Transverse colon (tissue), 4 donors: ENCODE results near the gene SMAD3. TPM values are rescaled to one million over a fixed set of nuclear protein-coding genes. Genes with fewer than 3 reads are reported as not detected.
"Not testable (repeated sequence)": the region's sequence is repeated elsewhere in the genome, so short reads cannot be mapped to it uniquely, and the experiment has no call there.

ENCODE experiments used
- DNase-seq: peaks from one replicate; pipeline ENCODE4 v3.0.0-alpha.2; 2019
- H3K27ac ChIP-seq, 4 donors: fragments of 200-600 bp; sonication (generic); 2 replicates each; pipeline ENCODE4 v1.5.1; 2016 to 2018; ENCODE audit warnings: inconsistent platforms in 4 of 4
- H3K27me3 ChIP-seq: fragments of 200-600 bp; sonication (generic); 2 replicates; pipeline ENCODE4 v1.5.1; 2017; ENCODE audit warnings: inconsistent platforms
- H3K36me3 ChIP-seq, 4 donors: fragments of 200-600 bp; sonication (generic); 2 replicates each; pipeline ENCODE4 v1.5.1; 2017 to 2019; ENCODE audit warnings: inconsistent platforms in 4 of 4
- H3K4me1 ChIP-seq, 4 donors: fragments of 200-600 bp; sonication (generic); 2 replicates each; pipeline ENCODE4 v1.5.1; 2017 to 2020; ENCODE audit warnings: inconsistent platforms in 4 of 4
- H3K4me3 ChIP-seq, 4 donors: fragments of 200-600 bp; sonication (generic); 1 replicate in 1 of 4; 2 replicates in 3 of 4; pipeline versions ENCODE4 v1.5.1 to v1.6.1; 2017 to 2019; ENCODE audit warnings: inconsistent platforms in 4 of 4
- H3K9me3 ChIP-seq, 2 donors: fragments of 200-600 bp; sonication (generic); 2 replicates each; pipeline ENCODE4 v1.5.1; 2017 to 2019; ENCODE audit warnings: inconsistent platforms in 2 of 2
- CTCF ChIP-seq, 5 experiments: fragments of 200-600 bp in 3 of 5; fragments of 450-650 bp in 2 of 5; sonication (generic) in 3 of 5; IDR thresholded peaks; 1 replicate in 2 of 5; 2 replicates in 3 of 5; pipeline ENCODE4 v1.5.1; 2016 to 2017; ENCODE audit warnings: antibody characterized with exemption in 5 of 5, inconsistent platforms in 3 of 5, mild to moderate bottlenecking in 2 of 5, moderate library complexity in 1 of 5
- EP300 ChIP-seq: sonication (generic); formaldehyde crosslinking; IDR thresholded peaks from one replicate; pipeline ENCODE4 v1.6.1; 2017; ENCODE audit warnings: antibody characterized with exemption, low read depth
- POLR2A ChIP-seq: fragments of 450-650 bp; IDR thresholded peaks from one replicate; pipeline ENCODE4 v1.6.1; 2016; ENCODE audit warnings: antibody characterized with exemption, mild to moderate bottlenecking, moderate library complexity
- POLR2AphosphoS5 ChIP-seq, 3 donors: sonication (generic); formaldehyde crosslinking; IDR thresholded peaks; one replicate each; pipeline ENCODE4 v1.6.1; 2016; ENCODE audit warnings: antibody characterized with exemption in 3 of 3
- WGBS, 2 donors: methylation state at CpG; one replicate each; pipeline ENCODE4 v1.1.5; 2018; ENCODE audit warnings: low coverage in 1 of 2; 5-methylcytosine and 5-hydroxymethylcytosine counted together
- in situ Hi-C, 4 donors: fragments of 200-750 bp; cut with MboI; loops; one replicate each; pipeline versions ENCODE4 v1.15.0 to v1.15.1; 2017; ENCODE audit warnings: low sequenced_read_pairs in 3 of 4, low pct_ligation_motif_present in 1 of 4, low pct_unique_long_range_greater_than_20kb in 1 of 4
- intact Hi-C: fragments of 100-400 bp; cut with DNase I; formaldehyde crosslinking; loops from one replicate; pipeline ENCODE4 v1.15.1; 2023; ENCODE audit warnings: low total_unique reads
- total RNA-seq, 4 donors: library from RNA; depleted of rRNA; stranded (reverse); fragments of >200 nt; gene quantifications; one replicate each; pipeline ENCODE4 v1.1.0, GENCODE V29; 2016

The SMAD3 gene
- total RNA-seq, 4 donors from 2014 or later, result 30.9 to 65.1 (median 57.0) TPM

- H3K27ac ChIP-seq, result peak overlapping the region; percentile 67 to 81 (median 73)
- intact Hi-C loops (no loop called here), in situ Hi-C loops (no loop called here)
- no peaks in the 10 kb centered on the region for H3K27me3 ChIP-seq
- peaks cover 19 to 42% (median 29%) of the 10 kb centered on the region in 4 donors for H3K4me1 ChIP-seq
- no peak for TF ChIP-seq EP300
- no peak for TF ChIP-seq POLR2A
- no peak for TF ChIP-seq CTCF (IDR thresholded peaks at IDR 0.05)
- TF ChIP-seq POLR2AphosphoS5 (IDR thresholded peaks at IDR 0.05), result no peak
- no peaks in the 10 kb centered on the region for H3K9me3 ChIP-seq
- H3K4me3 ChIP-seq, result no peak overlapping the region
- H3K36me3 ChIP-seq, result no peaks in the 10 kb centered on the region
- no peak for DNase-seq
- 71 to 77% methylated on average over 4 of the region's 4 CpGs for WGBS, 2 donors
Observed at GRCh38 chr15:67026610-67026967, 38.8 kb upstream of the SMAD3 start.

- H3K4me3 ChIP-seq, DNase-seq, H3K27me3 ChIP-seq, H3K27ac ChIP-seq, H3K36me3 ChIP-seq, intact Hi-C loops, in situ Hi-C loops, H3K9me3 ChIP-seq: not testable (repeated sequence)
- peaks cover 22 to 46% (median 33%) of the 10 kb centered on the region in 4 donors for H3K4me1 ChIP-seq
- 95 to 96% methylated on average over 3 of the region's 3 CpGs for WGBS, 2 donors
Observed at GRCh38 chr15:67028440-67028839, 37.0 kb upstream of the SMAD3 start.

- intact Hi-C loops, result no loop called here
- Histone ChIP-seq H3K27ac (no peak overlapping the region), H3K9me3 (no peaks in the 10 kb centered on the region), H3K36me3 (no peaks in the 10 kb centered on the region), H3K27me3 (peaks cover 10% of the 10 kb centered on the region), H3K4me1 (peaks cover 11 to 36% (median 21%) of the 10 kb centered on the region in 4 donors), H3K4me3 (no peak overlapping the region)
- WGBS, 2 donors, result 75% methylated on average over 5 of the region's 5 CpGs; no CpG with 5 or more reads in 1 of the 2 donors
- TF ChIP-seq POLR2AphosphoS5 (IDR thresholded peaks at IDR 0.05), result no peak
- TF ChIP-seq POLR2A, result no peak
- no peak for TF ChIP-seq EP300
- no peak for TF ChIP-seq CTCF (IDR thresholded peaks at IDR 0.05)
- no peak for DNase-seq
- in situ Hi-C loops, result no loop called here
Observed at GRCh38 chr15:67030036-67030762, 35.2 kb upstream of the SMAD3 start.

GRCh38 chr15:67031331-67031730 lies 34.1 kb upstream of the SMAD3 start:
- TF ChIP-seq EP300 (no peak), POLR2A (no peak), POLR2AphosphoS5 (IDR thresholded peaks at IDR 0.05) (no peak), CTCF (IDR thresholded peaks at IDR 0.05) (no peak)
- in situ Hi-C loops, result no loop called here
- Histone ChIP-seq H3K4me1 (peaks cover 4 to 25% (median 10%) of the 10 kb centered on the region in 4 donors), H3K36me3 (no peaks in the 10 kb centered on the region), H3K4me3 (no peak overlapping the region), H3K9me3 (no peaks in the 10 kb centered on the region), H3K27me3 (peaks cover 10% of the 10 kb centered on the region), H3K27ac (no peak overlapping the region)
- intact Hi-C loops, result no loop called here
- DNase-seq, result no peak

- Histone ChIP-seq H3K27me3 (peaks cover 10% of the 10 kb centered on the region), H3K27ac (no peak overlapping the region), H3K9me3 (no peaks in the 10 kb centered on the region), H3K4me1 (peaks cover 4 to 20% (median 7%) of the 10 kb centered on the region in 4 donors), H3K4me3 (no peak overlapping the region), H3K36me3 (no peaks in the 10 kb centered on the region)
- intact Hi-C loops (no loop called here), in situ Hi-C loops (no loop called here)
- TF ChIP-seq POLR2A (no peak), CTCF (IDR thresholded peaks at IDR 0.05) (no peak), POLR2AphosphoS5 (IDR thresholded peaks at IDR 0.05) (no peak), EP300 (no peak)
- WGBS, 2 donors, result 86 to 92% methylated on average over 2 to 3 of the region's 3 CpGs
- no peak for DNase-seq
Observed at GRCh38 chr15:67032608-67033007, 32.8 kb upstream of the SMAD3 start.
